B cell (primary cell): ENCODE results near the gene ANKS1B. TPM values are rescaled to one million over a fixed set of nuclear protein-coding genes. Genes with fewer than 3 reads are reported as not detected.

Experiments used
- ATAC-seq: fragments of 200-7000 bp; cut with Tn5 transposase; one replicate; pipeline ENCODE4 v1.10.0; 2021; ENCODE audit warnings: low read depth, mild to moderate bottlenecking, moderate number of reproducible peaks, moderate library complexity
- CTCF ChIA-PET: fragments of 350-600 bp; sonication (Branson Sonifier 250); formaldehyde crosslinking; loops from one replicate; lab custom pipeline; 2021; ENCODE audit warnings: antibody characterized with exemption, inconsistent platforms; lab: Charles Lee
- POLR2A ChIA-PET: fragments of 350-600 bp; sonication (Branson Sonifier 250); formaldehyde crosslinking; loops from one replicate; lab custom pipeline; 2021; ENCODE audit warnings: antibody characterized with exemption; lab: Charles Lee
- DNase-seq: peaks from one replicate; pipeline ENCODE4 v3.0.0; 2013
- H2AFZ ChIP-seq: 2 replicates; pipeline ENCODE4 v1.6.1; 2012; ENCODE audit warnings: mild to moderate bottlenecking, low read depth, low read length; ENCODE audit not compliant: insufficient read depth, poor library complexity, severe bottlenecking
- H3K27ac ChIP-seq, 2 donors: 1 replicate in 1 of 2; 2 replicates in 1 of 2; pipeline ENCODE4 v1.5.1; 2012 to 2013; ENCODE audit warnings: low read length in 2 of 2, mild to moderate bottlenecking in 2 of 2, moderate library complexity in 1 of 2
- H3K27me3 ChIP-seq, 4 experiments: fragments of 200-600 bp in 1 of 4; sonication (generic) in 1 of 4; replicated peaks in 1 of 4; 1 replicate in 2 of 4; 2 replicates in 2 of 4; pipeline versions ENCODE4 v1.6.1 to v1.7.0; 2013 to 2016; ENCODE audit warnings: low read length in 3 of 4, mild to moderate bottlenecking in 2 of 4, mixed read lengths in 1 of 4, moderate library complexity in 1 of 4; ENCODE audit not compliant: insufficient read depth in 4 of 4, control insufficient read depth in 3 of 4; ENCODE audit errors: control extremely low read depth in 1 of 4
- H3K36me3 ChIP-seq, 2 experiments: replicated peaks in 1 of 2; 1 replicate in 1 of 2; 2 replicates in 1 of 2; pipeline versions ENCODE4 v1.6.1 to v1.7.1; 2013; ENCODE audit warnings: low read length in 1 of 2; ENCODE audit not compliant: insufficient read depth in 2 of 2, control insufficient read depth in 1 of 2; ENCODE audit errors: control extremely low read depth in 1 of 2, extremely low read depth in 1 of 2
- H3K4me1 ChIP-seq, 2 donors: fragments of 200-600 bp in 1 of 2; sonication (generic) in 1 of 2; 1 replicate in 1 of 2; 2 replicates in 1 of 2; pipeline versions ENCODE4 v1.5.1 to v1.6.1; 2013 to 2017; ENCODE audit warnings: low read length in 2 of 2; ENCODE audit not compliant: control insufficient read depth in 2 of 2, insufficient read depth in 2 of 2
- H3K4me2 ChIP-seq: replicated peaks from 2 replicates; pipeline ENCODE3; 2012; ENCODE audit warnings: mild to moderate bottlenecking, low read depth, low read length; ENCODE audit not compliant: poor library complexity, severe bottlenecking
- H3K4me3 ChIP-seq, 5 experiments: fragments of 200-600 bp in 1 of 5; sonication (generic) in 1 of 5; 1 replicate in 3 of 5; 2 replicates in 2 of 5; pipeline versions ENCODE4 v1.5.1 to v1.7.0; 2011 to 2016; ENCODE audit warnings: low read length in 4 of 5, mild to moderate bottlenecking in 4 of 5, low read depth in 2 of 5, control low read depth in 1 of 5, moderate library complexity in 1 of 5; ENCODE audit not compliant: insufficient read depth in 1 of 5; ENCODE audit errors: control extremely low read depth in 1 of 5, extremely low read depth in 1 of 5
- H3K79me2 ChIP-seq: fragments of 200-600 bp; sonication (generic); one replicate; pipeline ENCODE4 v1.6.0; 2016; ENCODE audit warnings: low read length; ENCODE audit not compliant: control insufficient read depth, insufficient read depth
- H3K9ac ChIP-seq: fragments of 200-600 bp; sonication (generic); 2 replicates; pipeline ENCODE4 v1.6.1; 2017; ENCODE audit warnings: mild to moderate bottlenecking, low read length, moderate library complexity
- H3K9me3 ChIP-seq, 3 donors: one replicate each; pipeline versions ENCODE4 v1.6.1 to v1.7.1; 2013; ENCODE audit warnings: low read length in 2 of 3; ENCODE audit not compliant: control insufficient read depth in 2 of 3, insufficient read depth in 1 of 3; ENCODE audit errors: control extremely low read depth in 1 of 3
- H4K20me1 ChIP-seq: 2 replicates; pipeline ENCODE4 v1.6.0; 2012; ENCODE audit warnings: mild to moderate bottlenecking, low read length; ENCODE audit not compliant: insufficient read depth, control insufficient read depth, poor library complexity, severe bottlenecking
- H3K27ac Mint-ChIP-seq: one replicate; pipeline ENCODE4 v1.8.0; 2021; ENCODE audit warnings: mixed read lengths
- H3K27me3 Mint-ChIP-seq: one replicate; pipeline ENCODE4 v1.8.0; 2021; ENCODE audit warnings: mixed read lengths
- H3K4me1 Mint-ChIP-seq: one replicate; pipeline ENCODE4 v1.8.0; 2021; ENCODE audit warnings: mixed read lengths
- H3K4me3 Mint-ChIP-seq: one replicate; pipeline ENCODE4 v1.8.0; 2021; ENCODE audit warnings: mixed read lengths
- H3K9me3 Mint-ChIP-seq: one replicate; pipeline ENCODE4 v1.8.0; 2022; ENCODE audit warnings: mixed read lengths; ENCODE audit not compliant: insufficient read depth
- EZH2 ChIP-seq: IDR thresholded peaks from 2 replicates; pipeline ENCODE4 v1.6.1; 2012; ENCODE audit warnings: borderline replicate concordance, low read depth, mild to moderate bottlenecking, moderate library complexity, low read length; ENCODE audit not compliant: insufficient read depth, poor library complexity, severe bottlenecking
- WGBS: methylation state at CpG from one replicate; pipeline ENCODE4 v1.1.5; 2013; ENCODE audit warnings: missing lambda C conversion rate; ENCODE audit not compliant: insufficient coverage; 5-methylcytosine and 5-hydroxymethylcytosine counted together
- intact Hi-C: fragments of 100-400 bp; cut with micrococcal nuclease; formaldehyde crosslinking; loops from one replicate; pipeline ENCODE4 v1.10.0; 2022
- polyA plus RNA-seq: library from polyadenylated mRNA; depleted of rRNA; stranded (reverse); fragments of >200 nt; gene quantifications from 2 replicates; pipeline ENCODE4 v1.2.3, GENCODE V29; 2012
- total RNA-seq, 2 donors: library from RNA; stranded (reverse); fragments of 120-200 nt in 1 of 2; gene quantifications; 1 replicate in 1 of 2; 2 replicates in 1 of 2; pipeline versions ENCODE4 v1.2.3 to v1.2.4, GENCODE V29; 2013 to 2022
- TF ChIP-seq, protein P1 (sequence below): fragments of 200-600 bp; IDR thresholded peaks from one replicate; pipeline ENCODE4 v1.8.0; 2022; ENCODE audit warnings: antibody characterized with exemption, mild to moderate bottlenecking

The ANKS1B gene
- total and polyA plus RNA-seq, 2 donors (not counting 1 experiment from before 2014, with no cell fraction given), result not detected

DNA sequence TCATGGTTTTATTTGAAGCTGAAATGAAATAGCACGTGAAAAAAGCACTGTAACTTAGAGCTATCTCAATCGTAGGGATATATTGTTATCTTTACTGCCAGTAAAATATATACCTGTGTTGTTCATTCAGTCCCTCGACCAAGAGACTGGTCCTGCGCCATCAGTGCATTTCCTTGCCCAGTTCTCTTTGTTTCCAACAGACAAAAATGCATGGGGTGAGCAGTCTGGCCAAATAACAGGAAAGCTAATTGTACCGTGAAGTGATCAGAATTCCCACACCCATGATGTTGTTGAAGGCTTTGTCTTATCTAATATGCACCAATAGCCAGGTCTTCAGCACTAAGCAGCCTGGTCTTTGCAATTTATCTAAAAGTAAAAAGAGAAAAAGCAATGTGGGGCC is 814.3 kb downstream of the ANKS1B start:
- intact Hi-C loops, result no loop called here
- H3K4me3 ChIP-seq, result no peak overlapping the region
- H3K27ac ChIP-seq, result no peak overlapping the region
- TF ChIP-seq EZH2, result no peak
- TF ChIP-seq, protein P1, sequence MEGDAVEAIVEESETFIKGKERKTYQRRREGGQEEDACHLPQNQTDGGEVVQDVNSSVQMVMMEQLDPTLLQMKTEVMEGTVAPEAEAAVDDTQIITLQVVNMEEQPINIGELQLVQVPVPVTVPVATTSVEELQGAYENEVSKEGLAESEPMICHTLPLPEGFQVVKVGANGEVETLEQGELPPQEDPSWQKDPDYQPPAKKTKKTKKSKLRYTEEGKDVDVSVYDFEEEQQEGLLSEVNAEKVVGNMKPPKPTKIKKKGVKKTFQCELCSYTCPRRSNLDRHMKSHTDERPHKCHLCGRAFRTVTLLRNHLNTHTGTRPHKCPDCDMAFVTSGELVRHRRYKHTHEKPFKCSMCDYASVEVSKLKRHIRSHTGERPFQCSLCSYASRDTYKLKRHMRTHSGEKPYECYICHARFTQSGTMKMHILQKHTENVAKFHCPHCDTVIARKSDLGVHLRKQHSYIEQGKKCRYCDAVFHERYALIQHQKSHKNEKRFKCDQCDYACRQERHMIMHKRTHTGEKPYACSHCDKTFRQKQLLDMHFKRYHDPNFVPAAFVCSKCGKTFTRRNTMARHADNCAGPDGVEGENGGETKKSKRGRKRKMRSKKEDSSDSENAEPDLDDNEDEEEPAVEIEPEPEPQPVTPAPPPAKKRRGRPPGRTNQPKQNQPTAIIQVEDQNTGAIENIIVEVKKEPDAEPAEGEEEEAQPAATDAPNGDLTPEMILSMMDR, result no peak
- no CpG with 5 or more reads among the region's 5 CpGs for WGBS
- Mint-ChIP-seq H3K4me3 (no peak overlapping the region), H3K4me1 (no peaks in the 10 kb centered on the region), H3K9me3 (no peaks in the 10 kb centered on the region), H3K27ac (no peak overlapping the region), H3K27me3 (no peaks in the 10 kb centered on the region)
- no peak overlapping the region for H3K4me2 ChIP-seq
- no peaks in the 10 kb centered on the region for H3K27me3 ChIP-seq
- POLR2A ChIA-PET, result no interaction called here
- no peaks in the 10 kb centered on the region for H3K9me3 ChIP-seq
- no peaks in the 10 kb centered on the region for H3K4me1 ChIP-seq
- ATAC-seq, result no peak
- DNase-seq, result no peak
- no peak overlapping the region for H3K9ac ChIP-seq
- no peak overlapping the region for H2AFZ ChIP-seq
- H4K20me1 ChIP-seq, result no peaks in the 10 kb centered on the region
- no peaks in the 10 kb centered on the region for H3K36me3 ChIP-seq
- no peaks in the 10 kb centered on the region for H3K79me2 ChIP-seq
- CTCF ChIA-PET, result no interaction called here

DNA sequence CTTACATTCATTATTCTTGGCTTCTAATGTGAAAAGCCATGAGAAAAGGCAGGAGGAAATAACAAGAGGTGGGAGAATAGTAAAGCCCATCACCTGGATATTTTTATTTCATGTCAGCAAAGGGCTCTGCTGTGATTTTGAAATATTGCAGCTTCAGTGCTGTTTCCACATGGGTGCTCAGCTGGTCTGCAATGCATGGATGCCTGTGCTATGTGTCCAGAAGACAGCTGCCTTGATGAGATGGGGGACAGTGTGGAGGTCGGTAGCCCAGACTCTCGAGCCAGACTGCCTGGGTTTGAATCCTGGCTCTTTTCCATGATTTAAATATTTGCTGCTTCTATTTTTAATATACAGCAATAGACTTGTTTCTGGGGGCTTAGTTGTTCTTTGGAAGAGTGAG is 814.7 kb downstream of the ANKS1B start:
- H3K79me2 ChIP-seq, result no peaks in the 10 kb centered on the region
- no CpG with 5 or more reads among the region's 2 CpGs for WGBS
- no peak overlapping the region for H3K9ac ChIP-seq
- no peaks in the 10 kb centered on the region for H3K9me3 Mint-ChIP-seq
- no peaks in the 10 kb centered on the region for H4K20me1 ChIP-seq
- no peak overlapping the region for H2AFZ ChIP-seq
- no peak overlapping the region for H3K27ac ChIP-seq
- no peak overlapping the region for H3K4me2 ChIP-seq
- ATAC-seq, result no peak
- no peak for DNase-seq
- no peaks in the 10 kb centered on the region for H3K4me1 Mint-ChIP-seq
- no peaks in the 10 kb centered on the region for H3K27me3 Mint-ChIP-seq
- intact Hi-C loops, result no loop called here
- H3K27ac Mint-ChIP-seq, result no peak overlapping the region
- TF ChIP-seq EZH2, result no peak
- TF ChIP-seq, protein P1, result no peak
- H3K27me3 ChIP-seq, result no peaks in the 10 kb centered on the region
- no peak overlapping the region for H3K4me3 Mint-ChIP-seq
- ChIA-PET POLR2A (no interaction called here), CTCF (no interaction called here)
- H3K9me3 ChIP-seq, result no peaks in the 10 kb centered on the region
- H3K4me3 ChIP-seq, result no peak overlapping the region
- H3K4me1 ChIP-seq, result no peaks in the 10 kb centered on the region
- no peaks in the 10 kb centered on the region for H3K36me3 ChIP-seq
